GM10266 (cell line): ENCODE data around the gene AMBP.

ENCODE experiments used
- DNase-seq: peaks from one replicate; pipeline ENCODE4 v3.0.0; 2012; ENCODE audit errors: extremely low spot score
- CTCF ChIP-seq: IDR thresholded peaks from 2 replicates; pipeline ENCODE4 v1.5.1; 2012; ENCODE audit warnings: mild to moderate bottlenecking, low read depth; ENCODE audit not compliant: control insufficient read depth, insufficient read depth; ENCODE audit errors: missing control alignments

Gene AMBP

GRCh38 chr9:114082017-114082762 is 4.1 kb upstream of the AMBP start:
- peak; percentile 80 for TF ChIP-seq CTCF
- DNase-seq: peak; percentile 87

GRCh38 chr9:114081441-114082016 is 3.4 kb upstream of the AMBP start:
- TF ChIP-seq CTCF: no peak
- no peak for DNase-seq

- no peak for TF ChIP-seq CTCF
- no peak for DNase-seq
Observed at GRCh38 chr9:114080773-114081440, 2.8 kb upstream of the AMBP start.

- no peak for DNase-seq
- no peak for TF ChIP-seq CTCF
Observed at GRCh38 chr9:114080195-114080772, 2.2 kb upstream of the AMBP start.

- no peak for TF ChIP-seq CTCF
Observed at GRCh38 chr9:114078781-114079156, 669 bp upstream of the AMBP start.

GRCh38 chr9:114077162-114077837 is 800 bp downstream of the AMBP start:
- DNase-seq: no peak
- TF ChIP-seq CTCF: no peak

More at GRCh38 chr9:114078781-114079156, 669 bp upstream of the AMBP start:
- DNase-seq: no peak
